ENCODE results near the gene OR51M1. TPM values are rescaled to one million over a fixed set of nuclear protein-coding genes. Genes with fewer than 3 reads are reported as not detected.
"Not testable (repeated sequence)": the region's sequence is repeated elsewhere in the genome, so short reads cannot be mapped to it uniquely, and the experiment has no call there.

Gene OR51M1
- total RNA-seq, 1 experiment from 2014 or later, result not detected

DNA sequence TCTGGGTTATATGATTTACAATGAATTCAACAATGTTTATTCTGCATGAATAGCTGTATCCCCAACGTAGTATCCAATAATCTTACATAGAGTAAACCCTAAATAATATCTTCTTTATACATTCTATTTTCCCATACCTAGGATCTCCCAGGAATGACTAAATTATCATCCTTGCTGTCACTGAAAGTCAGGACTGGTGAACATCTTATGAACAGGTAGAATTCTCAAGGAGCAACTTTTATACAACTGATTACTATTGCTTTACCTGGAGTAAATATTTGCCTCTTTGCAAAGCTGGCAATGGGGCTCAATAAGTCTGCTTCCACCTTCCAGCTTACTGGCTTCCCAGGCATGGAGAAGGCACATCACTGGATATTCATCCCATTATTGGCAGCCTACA lies 32.4 kb upstream of the OR51M1 start, which contains the start of gene OR51B6:
OR51B6 (plus strand) TSS at position 301 of the 400 bp plus-strand sequence; CDS start at position 301, 0 bp downstream.
- H3K4me1 Mint-ChIP-seq (ENCODE audit: low read depth, unreplicated experiment), result no peaks in the 10 kb centered on the region
- no peak within 1 kb of the TSS for H3K4me3 Mint-ChIP-seq (ENCODE audit: low read depth, unreplicated experiment)
- no TSS peak for BruUV-seq (replicated peaks)
- DNase-seq, result no peak
- H3K36me3 Mint-ChIP-seq (ENCODE audit: insufficient read depth, unreplicated experiment), result no peaks in the 10 kb centered on the region
- H3K9me3 Mint-ChIP-seq (ENCODE audit: low read depth, unreplicated experiment), result no peaks in the 10 kb centered on the region
- TF ChIP-seq, protein P1, sequence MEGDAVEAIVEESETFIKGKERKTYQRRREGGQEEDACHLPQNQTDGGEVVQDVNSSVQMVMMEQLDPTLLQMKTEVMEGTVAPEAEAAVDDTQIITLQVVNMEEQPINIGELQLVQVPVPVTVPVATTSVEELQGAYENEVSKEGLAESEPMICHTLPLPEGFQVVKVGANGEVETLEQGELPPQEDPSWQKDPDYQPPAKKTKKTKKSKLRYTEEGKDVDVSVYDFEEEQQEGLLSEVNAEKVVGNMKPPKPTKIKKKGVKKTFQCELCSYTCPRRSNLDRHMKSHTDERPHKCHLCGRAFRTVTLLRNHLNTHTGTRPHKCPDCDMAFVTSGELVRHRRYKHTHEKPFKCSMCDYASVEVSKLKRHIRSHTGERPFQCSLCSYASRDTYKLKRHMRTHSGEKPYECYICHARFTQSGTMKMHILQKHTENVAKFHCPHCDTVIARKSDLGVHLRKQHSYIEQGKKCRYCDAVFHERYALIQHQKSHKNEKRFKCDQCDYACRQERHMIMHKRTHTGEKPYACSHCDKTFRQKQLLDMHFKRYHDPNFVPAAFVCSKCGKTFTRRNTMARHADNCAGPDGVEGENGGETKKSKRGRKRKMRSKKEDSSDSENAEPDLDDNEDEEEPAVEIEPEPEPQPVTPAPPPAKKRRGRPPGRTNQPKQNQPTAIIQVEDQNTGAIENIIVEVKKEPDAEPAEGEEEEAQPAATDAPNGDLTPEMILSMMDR (IDR thresholded peaks at IDR 0.05; ENCODE audit: unreplicated experiment), result no peak
- H3K27me3 Mint-ChIP-seq (ENCODE audit: unreplicated experiment), result peaks cover 26% of the 10 kb centered on the region
- intact Hi-C loops (cut with micrococcal nuclease; ENCODE audit: unreplicated experiment), result no loop called here
- H3K27ac Mint-ChIP-seq (ENCODE audit: unreplicated experiment), result no peak within 1 kb of the TSS
- CTCF ChIA-PET, result no interaction called here

DNA sequence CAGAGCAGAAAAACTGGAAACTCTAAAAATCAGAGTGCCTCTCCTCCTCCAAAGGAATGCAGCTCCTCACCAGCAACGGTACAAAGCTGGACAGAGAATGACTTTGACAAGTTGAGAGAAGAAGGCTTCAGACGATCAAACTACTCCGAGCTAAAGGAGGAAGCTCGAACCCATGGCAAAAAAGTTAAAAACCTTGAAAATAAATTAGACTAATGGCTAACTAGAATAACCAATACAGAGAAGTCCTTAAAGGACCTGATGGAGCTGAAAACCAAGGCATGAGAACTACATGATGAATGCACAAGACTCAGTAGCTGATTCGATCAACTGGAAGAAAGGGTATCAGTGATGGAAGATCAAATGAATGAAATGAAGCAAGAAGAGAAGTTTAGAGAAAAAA lies 27.6 kb upstream of the OR51M1 start:
- H3K9me3 Mint-ChIP-seq (ENCODE audit: low read depth, unreplicated experiment); intact Hi-C loops (cut with micrococcal nuclease; ENCODE audit: unreplicated experiment); CTCF ChIA-PET; DNase-seq; H3K4me3 Mint-ChIP-seq (ENCODE audit: low read depth, unreplicated experiment); H3K27ac Mint-ChIP-seq (ENCODE audit: unreplicated experiment); H3K36me3 Mint-ChIP-seq (ENCODE audit: insufficient read depth, unreplicated experiment); H3K27me3 Mint-ChIP-seq (ENCODE audit: unreplicated experiment); H3K4me1 Mint-ChIP-seq (ENCODE audit: low read depth, unreplicated experiment); BruUV-seq (replicated peaks): not testable (repeated sequence)

DNA sequence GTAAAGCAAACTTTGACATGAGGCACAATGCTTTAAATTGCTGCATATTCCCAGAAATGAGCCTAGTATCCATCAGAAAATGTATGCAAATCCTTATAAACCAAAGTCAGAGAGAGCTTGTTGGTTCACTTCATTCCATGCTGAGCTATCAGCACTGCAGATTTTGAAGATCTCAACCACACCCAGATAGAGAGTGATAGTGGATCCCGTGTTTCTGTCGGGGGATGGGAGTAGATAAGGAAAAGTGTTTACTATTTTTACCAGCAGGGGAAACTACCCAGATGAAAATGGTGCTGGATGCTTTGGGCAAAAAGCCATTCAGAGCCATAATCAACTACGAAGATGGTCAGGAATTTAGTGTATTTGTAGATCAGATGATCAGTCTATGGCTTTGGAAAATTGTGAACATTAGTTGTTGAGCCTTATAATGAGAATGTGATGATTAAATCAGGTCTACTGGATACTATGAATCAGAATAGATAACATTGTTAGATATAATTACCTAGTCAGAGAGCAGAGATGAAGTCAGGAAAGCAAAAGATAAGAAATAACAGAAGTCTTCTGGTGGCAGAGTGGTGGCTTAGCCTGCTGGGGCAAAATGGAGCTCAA lies 21.5 kb upstream of the OR51M1 start:
- peaks cover 20% of the 10 kb centered on the region for H3K27me3 Mint-ChIP-seq (ENCODE audit: unreplicated experiment)
- H3K4me3 Mint-ChIP-seq (ENCODE audit: low read depth, unreplicated experiment), result no peak overlapping the region
- BruUV-seq (replicated peaks), result no TSS peak
- H3K27ac Mint-ChIP-seq (ENCODE audit: unreplicated experiment), result no peak overlapping the region
- intact Hi-C loops (cut with micrococcal nuclease; ENCODE audit: unreplicated experiment), result no loop called here
- TF ChIP-seq, protein P1 (IDR thresholded peaks at IDR 0.05; ENCODE audit: unreplicated experiment), result no peak
- H3K36me3 Mint-ChIP-seq (ENCODE audit: insufficient read depth, unreplicated experiment), result no peaks in the 10 kb centered on the region
- H3K9me3 Mint-ChIP-seq (ENCODE audit: low read depth, unreplicated experiment), result peaks cover 7% of the 10 kb centered on the region
- CTCF ChIA-PET, result no interaction called here
- no peaks in the 10 kb centered on the region for H3K4me1 Mint-ChIP-seq (ENCODE audit: low read depth, unreplicated experiment)
- no peak for DNase-seq

DNA sequence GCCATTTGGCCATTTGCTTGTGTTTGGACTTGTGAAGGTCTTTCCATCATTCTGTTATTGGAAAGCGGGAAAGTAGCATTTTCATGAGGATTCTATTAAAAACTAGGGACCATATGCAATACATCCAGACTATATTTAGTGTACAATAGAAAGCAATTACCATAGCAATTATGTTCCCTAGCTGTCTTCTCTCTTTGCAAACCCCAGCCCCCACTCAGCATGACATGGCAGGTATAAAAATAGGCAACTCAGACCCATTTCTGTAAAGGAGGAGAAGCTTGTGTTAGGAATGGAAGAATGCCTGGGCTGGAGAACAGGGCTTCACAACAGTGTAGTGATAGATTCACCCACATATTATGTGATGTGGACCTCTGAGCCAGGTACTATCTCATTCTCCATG lies 19.9 kb upstream of the OR51M1 start:
- Mint-ChIP-seq H3K27me3 (ENCODE audit: unreplicated experiment) (peaks cover 20% of the 10 kb centered on the region), H3K36me3 (ENCODE audit: insufficient read depth, unreplicated experiment) (no peaks in the 10 kb centered on the region), H3K27ac (ENCODE audit: unreplicated experiment) (no peak overlapping the region), H3K9me3 (ENCODE audit: low read depth, unreplicated experiment) (peaks cover 3% of the 10 kb centered on the region), H3K4me1 (ENCODE audit: low read depth, unreplicated experiment) (no peaks in the 10 kb centered on the region), H3K4me3 (ENCODE audit: low read depth, unreplicated experiment) (no peak overlapping the region)
- no peak for DNase-seq
- BruUV-seq (replicated peaks), result no TSS peak
- TF ChIP-seq, protein P1 (IDR thresholded peaks at IDR 0.05; ENCODE audit: unreplicated experiment), result no peak
- intact Hi-C loops (cut with micrococcal nuclease; ENCODE audit: unreplicated experiment), result no loop called here
- CTCF ChIA-PET, result no interaction called here

DNA sequence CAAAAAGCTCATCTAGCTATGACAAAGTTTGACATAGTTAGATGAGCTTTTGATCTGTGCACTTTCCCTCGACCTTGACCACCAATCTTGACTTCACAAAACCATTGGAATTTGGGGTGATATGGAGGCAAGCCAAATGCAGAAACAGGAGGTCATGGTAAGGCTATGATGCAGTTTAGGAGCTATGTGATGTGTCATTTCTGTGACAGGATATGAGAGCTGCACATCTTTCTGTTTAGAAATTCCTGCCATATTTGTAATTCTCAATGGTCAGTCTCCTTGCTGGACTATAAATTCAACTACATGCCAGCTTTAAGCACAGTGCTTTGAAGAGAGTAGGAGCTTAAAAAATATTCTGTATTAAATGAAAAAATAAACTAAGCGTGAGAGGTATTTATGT lies 19.4 kb upstream of the OR51M1 start:
- H3K4me3 Mint-ChIP-seq (ENCODE audit: low read depth, unreplicated experiment), result no peak overlapping the region

DNA sequence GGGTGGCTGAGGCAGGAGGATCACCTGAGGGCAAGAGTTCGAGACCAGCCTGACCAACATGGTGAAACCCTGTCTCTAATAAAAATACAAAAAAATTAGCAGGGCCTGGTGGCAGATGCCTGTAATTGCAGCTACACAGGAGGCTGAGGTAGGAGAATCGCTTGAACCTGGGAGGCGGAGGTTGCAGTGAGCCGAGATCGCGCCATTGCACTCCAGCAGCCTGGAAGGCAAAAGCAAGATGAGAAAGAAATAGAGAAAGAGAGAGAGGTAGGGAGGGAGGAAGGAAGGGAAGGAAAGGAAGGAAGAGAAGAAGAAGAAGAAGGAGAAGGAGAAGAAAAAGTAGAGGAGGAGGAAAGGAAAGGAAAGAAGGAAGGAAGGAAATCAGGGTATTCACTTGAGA lies 17.2 kb upstream of the OR51M1 start:
- H3K36me3 Mint-ChIP-seq (ENCODE audit: insufficient read depth, unreplicated experiment); DNase-seq; H3K4me3 Mint-ChIP-seq (ENCODE audit: low read depth, unreplicated experiment); H3K27ac Mint-ChIP-seq (ENCODE audit: unreplicated experiment); BruUV-seq (replicated peaks); H3K4me1 Mint-ChIP-seq (ENCODE audit: low read depth, unreplicated experiment); intact Hi-C loops (cut with micrococcal nuclease; ENCODE audit: unreplicated experiment); H3K9me3 Mint-ChIP-seq (ENCODE audit: low read depth, unreplicated experiment): not testable (repeated sequence)
- CTCF ChIA-PET, result interaction anchor here (0.6 kb wide), 1 partner anchor 12 kb away, joined by 3 read pairs; no protein-coding TSS in a partner anchor
- peaks cover 20% of the 10 kb centered on the region for H3K27me3 Mint-ChIP-seq (ENCODE audit: unreplicated experiment)

More for the DNA sequence above, 19.4 kb upstream of the OR51M1 start:
- Mint-ChIP-seq H3K4me1 (ENCODE audit: low read depth, unreplicated experiment) (no peaks in the 10 kb centered on the region), H3K36me3 (ENCODE audit: insufficient read depth, unreplicated experiment) (no peaks in the 10 kb centered on the region), H3K27me3 (ENCODE audit: unreplicated experiment) (peaks cover 20% of the 10 kb centered on the region), H3K9me3 (ENCODE audit: low read depth, unreplicated experiment) (peaks cover 3% of the 10 kb centered on the region), H3K27ac (ENCODE audit: unreplicated experiment) (no peak overlapping the region)
- no peak for DNase-seq
- TF ChIP-seq, protein P1 (IDR thresholded peaks at IDR 0.05; ENCODE audit: unreplicated experiment), result no peak
- CTCF ChIA-PET, result no interaction called here
- intact Hi-C loops (cut with micrococcal nuclease; ENCODE audit: unreplicated experiment), result no loop called here
- BruUV-seq (replicated peaks), result no TSS peak

All from Calu3 (cell line).